Measurements from ENCODE around the gene THEM5.

THEM5 gene

DNA sequence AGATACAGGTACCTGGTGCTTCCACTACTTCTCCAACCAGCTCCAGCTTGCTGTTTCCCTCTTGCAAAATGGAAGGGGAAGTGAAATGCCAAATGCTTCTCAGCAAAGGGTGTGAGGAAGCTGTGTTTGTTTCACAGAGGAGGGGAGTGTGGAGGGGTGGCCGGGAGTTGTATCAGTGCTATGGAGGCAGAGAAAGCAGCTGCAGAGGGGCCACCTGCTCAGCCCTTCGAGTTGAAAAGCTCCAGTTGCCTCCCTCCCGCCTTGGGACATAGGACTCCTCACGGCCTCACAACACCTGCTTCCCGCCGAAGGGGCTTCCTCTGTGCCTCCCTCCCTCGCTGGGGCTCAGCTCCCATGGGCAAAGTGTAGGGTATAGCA is 36.2 kb downstream of the THEM5 start:
- no peak for DNase-seq

DNA sequence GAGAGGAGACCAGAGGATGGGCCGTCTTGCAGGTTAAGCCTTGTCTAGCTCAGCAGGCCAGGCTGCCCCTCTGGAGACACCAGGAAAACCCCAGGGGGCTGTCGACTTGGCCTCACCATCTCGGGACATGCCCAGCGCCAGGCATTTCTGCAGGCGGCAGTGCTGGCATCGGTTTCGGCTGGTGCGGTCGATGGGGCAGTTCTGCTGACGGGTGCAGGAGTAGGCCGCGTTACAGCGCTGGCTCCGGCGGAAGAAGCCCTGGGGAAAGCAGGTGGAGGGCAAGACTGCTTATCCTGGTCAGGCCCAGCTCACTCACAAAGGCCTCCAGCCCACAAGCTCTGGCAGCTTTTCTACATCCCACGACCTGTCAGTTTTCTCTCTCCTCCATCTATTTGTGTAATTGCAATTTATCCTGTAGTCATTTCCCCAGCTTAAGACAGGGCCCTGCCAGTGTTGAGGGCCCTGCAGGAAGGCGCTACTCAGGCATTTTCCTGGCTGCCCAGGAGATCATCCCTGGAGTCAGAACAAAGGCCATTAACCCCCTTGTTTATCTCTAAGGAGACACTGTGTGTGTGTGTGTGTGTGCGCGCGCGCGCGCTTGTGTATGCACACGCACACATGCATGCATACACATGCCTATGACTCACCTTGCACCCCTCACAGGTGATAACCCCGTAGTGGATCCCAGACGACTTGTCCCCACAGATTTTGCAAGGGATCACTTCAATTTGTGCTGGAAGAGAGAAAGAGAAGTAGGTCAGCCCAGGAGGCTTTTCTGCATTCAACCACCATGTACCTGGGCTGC is 36.8 kb downstream of the THEM5 start:
- DNase-seq = no peak

DNA sequence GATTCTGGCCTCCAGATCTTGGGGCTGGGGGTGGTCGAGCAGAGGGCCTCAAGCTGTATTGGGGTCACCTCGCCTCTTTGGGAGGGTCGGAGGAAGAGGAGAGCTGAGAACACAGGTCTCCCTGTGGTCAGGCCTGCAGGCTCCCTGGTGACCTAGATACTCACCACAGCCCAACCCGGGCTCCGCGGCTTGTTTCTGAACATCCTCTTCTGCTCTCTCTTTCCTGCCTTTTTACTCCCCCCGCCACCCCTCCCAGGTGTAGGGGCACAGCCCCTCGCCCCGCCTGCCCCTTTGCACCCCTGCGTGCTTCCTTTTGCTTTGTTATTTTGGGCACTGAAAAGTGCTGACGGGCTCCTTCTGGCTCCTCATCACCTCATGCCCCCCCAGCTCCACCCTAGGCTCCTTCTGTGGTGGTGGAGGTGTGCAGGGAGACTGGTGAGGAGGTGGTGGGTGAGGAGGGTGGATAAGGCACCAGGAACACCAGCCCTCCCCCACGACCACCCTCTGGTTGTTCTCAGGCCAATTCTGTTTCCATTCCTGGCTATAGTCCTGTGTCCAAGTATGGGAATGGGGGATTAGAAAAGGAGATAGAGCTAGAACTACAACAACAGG is 37.7 kb downstream of the THEM5 start:
- DNase-seq = no peak

DNA sequence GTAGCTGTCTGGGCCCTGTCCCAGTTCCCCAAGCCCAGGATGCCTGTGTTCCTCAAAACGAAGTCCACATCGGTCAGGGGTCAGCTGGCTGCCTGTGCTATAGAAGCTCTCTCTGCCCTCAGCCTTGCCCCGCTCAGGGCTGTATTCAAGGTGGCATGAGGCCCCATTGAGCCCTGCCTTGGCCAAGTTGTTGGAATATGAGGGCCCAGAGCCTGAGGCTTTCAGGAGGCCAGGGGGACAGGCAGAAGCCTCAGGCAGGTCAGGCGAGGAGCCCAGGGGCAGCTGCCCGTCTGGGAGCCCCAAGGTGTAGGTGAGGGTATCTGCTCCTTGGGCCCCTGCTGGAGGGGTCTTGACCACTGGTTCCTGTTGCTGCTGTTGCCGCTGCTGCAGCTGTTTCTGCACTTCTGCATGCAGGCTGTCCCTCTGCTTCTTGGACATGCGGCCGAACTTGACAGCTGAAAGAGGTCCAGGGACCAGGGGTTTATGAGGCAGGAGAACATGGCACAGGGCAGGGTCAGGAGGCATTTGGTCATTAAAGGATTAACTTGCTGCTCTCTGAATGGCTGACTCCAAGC is 38.5 kb downstream of the THEM5 start:
- DNase-seq = no peak

DNA sequence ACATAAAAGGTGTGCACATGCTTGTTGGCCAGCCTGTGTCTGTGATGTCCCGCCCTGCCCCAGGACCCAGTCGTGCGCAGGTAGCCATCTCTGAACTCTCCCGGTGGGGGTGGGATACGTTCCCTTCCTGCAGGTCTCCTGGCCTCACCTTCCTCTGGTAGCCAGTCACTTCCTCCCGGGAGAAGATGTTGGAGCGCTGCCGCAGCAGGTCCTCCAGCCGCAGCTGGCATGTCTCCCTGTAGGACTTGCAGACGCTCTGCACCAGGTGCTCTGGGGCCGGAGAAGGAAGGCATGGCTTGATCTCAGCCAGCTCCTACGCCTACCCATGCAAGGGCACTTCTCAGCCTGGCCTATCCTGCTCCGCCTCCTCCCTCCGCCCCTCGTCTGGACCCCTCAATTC is 39.1 kb downstream of the THEM5 start:
- no peak for DNase-seq

DNA sequence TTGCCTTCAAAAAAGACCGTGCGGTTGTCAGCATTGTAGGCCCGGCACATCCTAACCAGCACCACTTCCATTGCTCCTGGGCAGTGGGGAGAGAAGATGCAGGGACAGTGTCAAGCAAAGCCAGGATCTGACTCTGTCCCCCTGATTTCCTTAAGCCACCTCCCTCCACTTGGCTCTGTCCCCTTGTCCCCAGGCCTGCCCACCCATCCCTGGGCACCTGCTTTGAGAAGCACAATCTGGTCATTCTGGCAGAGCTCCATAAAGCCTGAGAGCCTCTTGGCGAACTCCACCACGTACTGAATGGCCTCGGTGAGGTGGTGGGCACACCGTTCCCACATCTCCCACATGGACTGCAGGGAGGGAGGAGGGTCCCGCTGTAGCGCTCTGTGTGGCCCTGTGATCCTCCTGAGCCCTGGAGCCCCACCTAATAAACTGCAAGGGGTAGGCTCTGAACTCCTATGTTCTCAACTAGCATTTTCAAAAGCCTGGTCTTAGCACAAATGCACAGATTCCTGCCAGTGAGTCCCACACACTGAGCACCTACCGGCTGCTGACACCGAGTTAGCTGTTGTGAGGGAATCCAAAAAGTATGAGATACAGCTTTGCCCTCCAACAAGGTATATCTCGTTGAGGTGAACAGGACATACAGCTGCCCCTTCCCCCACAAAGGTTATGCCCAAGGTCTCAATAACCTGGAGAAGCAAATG is 40.1 kb downstream of the THEM5 start:
- no peak for DNase-seq

DNA sequence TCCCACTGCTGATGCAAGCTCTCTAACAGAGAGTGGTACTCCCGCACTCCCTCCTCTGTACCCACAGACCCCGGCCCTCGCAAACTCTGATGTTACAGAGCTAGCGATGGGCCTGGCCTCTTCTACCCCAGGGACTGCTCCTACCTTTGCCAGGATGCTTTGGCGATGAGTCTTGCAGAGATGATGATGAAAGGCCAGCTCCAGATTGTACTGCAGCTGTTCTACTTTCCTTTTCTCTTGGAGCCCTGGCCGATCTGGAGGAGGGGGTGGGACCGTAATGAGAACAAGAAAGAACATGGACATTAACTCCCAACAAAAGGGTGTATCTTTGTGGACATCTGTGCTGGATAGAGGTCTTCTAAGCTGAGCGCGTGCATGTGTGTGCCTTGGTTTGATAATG is 42.3 kb downstream of the THEM5 start:
- DNase-seq = no peak

DNA sequence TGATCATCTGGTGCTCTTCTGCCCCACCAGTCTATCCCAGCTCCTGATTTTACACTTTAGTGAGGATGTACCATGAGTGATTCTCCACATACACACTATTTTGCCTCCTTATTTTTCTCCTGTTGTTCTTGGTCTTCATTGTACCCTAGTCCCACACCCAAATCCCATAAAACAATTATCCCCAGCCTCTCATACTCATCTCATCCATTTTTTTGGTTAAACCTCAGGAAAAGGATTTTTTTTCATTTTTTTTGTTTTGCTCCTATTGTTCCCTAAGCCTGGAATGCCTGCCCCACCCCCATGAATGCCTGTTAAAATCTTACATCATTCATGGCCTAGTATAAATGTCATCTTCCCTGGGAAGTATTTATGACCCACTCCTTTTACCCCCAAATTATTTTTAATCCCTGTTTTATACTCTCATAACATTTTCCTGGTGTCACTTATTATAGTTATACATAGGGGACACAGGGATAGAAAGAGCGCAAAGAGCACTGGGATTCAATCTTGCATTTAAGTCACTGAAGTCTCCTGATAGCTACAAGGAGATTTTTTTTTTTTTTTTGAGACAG is 43.4 kb downstream of the THEM5 start:
- no peak for DNase-seq

DNA sequence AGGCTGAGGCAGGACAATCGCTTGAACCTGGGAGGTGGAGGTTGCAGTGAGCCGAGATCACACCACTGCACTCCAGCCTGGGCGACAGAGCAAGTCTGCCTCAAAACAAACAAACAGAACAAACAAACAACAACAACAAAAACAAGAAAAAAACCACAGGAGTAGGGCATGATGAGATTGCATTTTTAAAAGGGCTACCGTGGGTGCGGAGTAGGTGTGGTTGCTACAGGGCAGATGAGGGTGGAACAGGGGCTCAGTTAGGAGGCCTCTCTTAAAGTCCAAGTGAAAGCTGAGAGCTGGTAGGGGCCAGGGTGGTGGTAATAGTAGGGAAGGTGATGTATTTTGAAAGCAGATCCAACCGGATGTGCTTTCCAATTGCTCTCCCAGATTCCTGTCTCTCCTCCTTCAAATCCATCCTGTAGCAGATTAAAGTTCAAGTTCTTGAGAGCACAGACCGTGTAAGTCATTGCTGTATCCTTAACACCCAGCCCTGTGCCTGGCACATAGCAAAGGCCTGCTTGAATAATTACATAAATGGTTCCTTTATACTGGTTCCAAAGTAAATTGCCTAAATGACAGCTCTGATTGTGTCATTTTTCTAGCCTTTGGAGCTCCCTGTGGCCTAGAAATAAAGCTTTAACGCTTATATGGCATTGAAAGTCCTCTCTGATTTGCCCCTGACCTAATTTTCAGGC is 44.1 kb downstream of the THEM5 start:
- no peak for DNase-seq

DNA sequence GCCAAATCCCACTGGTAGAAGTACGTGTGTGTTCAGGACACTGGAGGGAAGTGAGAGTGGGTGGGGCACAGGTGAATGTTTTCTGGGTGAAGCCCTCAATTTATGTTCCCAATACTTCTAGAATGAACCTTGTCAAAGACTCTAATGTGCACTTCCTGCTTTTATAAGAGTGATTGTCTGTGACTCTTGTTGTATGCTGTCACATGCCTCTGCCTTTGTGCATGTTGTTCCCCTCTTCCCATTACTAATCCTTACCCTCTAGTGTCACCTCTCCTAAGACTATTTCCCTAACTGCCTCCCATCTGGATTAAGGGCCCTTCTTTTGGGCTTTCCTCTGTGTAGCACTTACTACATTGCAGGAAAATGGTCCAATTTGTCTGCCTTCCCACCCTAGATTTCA is 45.7 kb downstream of the THEM5 start:
- DNase-seq = no peak

DNA sequence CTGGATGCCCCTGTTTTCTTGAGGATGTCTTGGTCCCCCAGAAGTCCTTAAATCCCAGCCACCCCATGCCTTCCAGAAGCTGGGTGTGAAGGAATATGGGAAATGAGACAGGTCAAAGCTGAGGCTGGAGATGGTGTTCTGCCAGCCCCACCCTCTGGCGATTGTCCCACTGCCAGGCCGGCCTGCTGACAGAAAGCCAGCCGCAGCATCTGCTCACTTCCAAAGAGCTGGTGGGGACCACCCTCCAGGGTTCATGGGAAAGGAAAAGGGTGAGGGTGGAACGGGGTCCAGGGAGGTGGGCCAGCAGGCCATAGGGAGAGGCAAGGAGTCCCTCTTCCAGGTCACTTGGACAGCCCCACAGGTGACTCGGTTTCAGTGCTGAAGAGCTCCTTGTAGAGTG is 46.4 kb downstream of the THEM5 start:
- no peak for DNase-seq

DNA sequence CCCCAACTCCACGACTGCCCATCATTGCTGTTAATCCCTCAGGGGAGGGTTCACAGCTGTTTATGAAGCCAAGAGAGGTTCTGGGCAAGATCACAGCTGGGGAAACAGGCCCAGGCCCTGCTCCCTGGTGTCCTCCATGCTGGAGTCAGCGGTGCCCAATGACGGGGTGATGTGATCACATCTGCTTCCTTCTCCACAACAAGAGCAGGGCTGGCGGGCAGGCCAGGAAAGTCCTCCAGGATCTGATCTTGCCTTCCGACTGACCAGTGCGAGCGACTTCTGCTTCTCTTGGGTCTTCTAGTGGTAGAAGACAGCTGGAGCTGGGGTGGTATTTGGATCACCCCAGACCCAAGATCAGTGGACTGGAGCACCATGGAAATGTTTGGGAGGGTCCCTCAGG is 47.3 kb downstream of the THEM5 start:
- no peak for DNase-seq

DNA sequence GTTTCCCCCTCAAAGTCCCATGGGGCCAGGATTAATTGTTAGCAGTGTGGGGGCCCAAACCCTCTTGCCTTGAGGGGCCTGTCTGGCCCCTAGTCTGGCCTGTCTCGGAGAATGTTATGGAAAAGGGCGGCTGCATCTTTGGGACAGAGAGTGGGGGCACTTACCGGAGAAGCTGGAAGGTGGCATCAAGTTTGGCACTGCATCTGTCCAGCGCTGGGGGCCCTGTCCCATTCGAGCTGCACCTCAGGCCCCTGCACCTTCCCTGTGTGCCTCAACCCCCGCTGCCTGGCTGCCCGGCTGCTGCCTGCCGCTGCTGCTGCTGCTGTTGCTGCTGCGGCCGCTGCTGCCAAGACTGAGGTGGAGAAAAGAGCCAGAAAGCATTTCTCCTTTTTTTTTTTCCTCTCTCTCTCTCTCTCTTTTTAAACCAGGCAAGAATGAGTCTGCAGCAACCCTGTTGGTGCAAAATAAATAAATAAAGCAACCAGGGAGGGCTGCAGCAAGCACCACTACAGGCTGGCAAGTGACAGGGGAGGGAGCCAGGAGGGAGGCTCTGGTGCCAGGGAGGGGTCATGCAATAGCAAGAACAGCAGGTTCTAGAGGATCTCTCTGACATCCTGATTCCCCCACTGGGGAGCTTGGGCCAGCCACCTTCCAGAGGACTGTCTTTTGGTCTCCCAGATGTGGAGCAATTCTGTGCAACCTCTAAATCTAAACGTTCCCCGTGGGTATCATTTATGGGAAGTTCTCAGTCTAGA is 48.3 kb downstream of the THEM5 start, which contains the start of gene LINGO4:
Gene LINGO4 (minus strand): TSS at position 354 of the 755 bp plus-strand sequence. CDS start 2,715 bp downstream, outside the sequence.
- no peak for DNase-seq

DNA sequence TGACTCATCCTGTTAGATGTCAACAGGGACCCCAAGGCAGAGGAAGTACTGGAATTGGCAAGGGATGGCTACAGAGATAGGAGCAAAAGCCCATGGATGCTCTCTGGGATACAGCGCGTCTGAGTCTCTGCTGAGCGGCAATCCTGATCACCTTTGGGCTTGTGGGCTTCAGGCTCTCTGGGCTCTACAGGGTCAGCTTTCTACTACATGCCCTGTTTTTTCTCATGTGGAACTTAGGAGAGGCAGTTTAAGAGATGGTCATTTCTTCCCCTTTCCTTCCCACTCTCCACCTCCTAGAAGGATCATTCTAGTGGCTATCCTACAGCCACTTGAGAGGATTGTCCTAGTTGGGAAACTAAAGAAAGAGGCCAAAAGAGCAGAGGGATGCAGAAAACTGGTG is 49.6 kb downstream of the THEM5 start:
- DNase-seq = no peak

DNA sequence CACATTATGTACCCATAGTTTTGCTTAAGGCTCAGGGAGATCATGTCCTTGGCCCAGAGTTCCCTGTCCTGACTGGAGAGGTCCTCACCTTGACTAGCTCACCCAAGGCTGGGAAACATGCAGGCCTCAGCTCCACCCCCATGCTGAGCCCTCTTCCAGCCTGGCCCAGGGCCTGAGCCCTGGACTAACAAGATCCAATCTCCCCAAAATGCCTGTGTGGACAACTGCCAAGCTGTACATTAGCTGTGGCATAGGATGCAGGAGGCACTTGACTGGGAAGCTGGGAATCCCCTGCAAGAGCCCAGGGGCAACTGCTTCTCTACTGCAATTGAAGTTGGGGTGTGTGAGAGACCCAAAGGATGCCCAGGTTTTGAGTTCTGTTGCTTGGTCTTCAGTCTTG is 50.3 kb downstream of the THEM5 start:
- DNase-seq = no peak

DNA sequence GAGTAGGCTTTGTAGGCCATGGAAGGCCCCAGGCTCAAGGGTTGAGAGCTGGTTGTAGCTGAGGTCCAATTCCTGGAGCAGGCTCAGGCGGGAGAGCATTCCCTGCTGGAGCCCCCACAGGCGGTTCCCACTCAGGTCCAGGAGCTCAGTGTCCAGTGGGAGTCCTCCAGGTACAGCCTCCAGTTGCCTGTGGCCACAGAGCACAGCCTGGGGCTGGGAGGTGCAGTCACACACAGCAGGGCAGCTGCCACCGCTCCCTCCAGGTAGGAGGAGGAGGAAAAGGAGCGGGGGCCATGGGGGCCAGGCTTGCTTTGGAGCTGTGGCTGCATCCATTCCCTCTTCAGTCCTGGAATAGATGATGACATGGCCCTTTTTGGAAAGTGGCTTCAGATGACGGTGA is 51.1 kb downstream of the THEM5 start:
- no peak for DNase-seq

DNA sequence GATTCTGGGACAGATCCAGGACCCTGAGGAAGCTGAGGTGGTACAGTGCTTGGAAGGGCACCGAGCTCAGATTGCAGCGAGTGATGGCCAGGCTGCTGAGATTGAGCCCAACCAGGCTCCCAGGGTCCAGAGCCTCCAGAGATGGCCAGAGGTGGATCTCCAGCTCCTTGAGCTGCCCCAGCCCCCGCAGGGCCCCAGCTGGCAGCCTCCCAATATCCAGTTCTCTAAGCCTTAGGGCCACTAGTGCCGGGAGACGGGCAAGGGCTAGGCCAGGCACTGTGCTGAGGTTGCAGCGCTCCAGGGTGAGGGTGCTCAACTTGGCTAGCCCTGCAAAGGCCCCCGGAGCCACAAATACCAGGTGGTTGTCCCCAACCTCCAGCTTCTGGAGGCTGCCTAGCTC is 51.7 kb downstream of the THEM5 start:
- no peak for DNase-seq

DNA sequence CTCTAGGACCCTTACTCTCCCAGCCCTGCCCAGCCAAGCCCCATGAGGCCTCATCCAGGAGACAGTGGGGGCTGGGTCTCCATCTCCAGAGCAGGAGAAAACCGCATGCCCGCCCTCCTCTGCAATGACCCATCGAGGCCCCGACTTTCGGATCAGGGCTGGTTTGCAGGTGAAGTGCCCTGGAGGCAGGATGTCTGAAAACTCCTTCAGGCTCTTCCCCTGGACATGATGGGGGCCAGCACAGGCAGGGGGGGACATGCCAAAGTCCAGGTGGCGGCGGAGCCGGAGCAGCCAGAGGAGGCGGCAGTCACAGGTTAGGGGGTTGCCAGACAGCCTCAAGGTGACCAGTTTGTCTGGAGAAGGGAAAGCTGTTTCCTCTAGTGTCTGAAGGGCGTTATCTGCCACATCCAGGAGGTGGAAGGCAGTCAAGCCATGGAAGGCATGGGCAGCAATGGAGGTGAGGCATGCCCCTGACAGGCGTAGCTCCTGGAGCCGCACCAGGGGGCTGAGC is 52.1 kb downstream of the THEM5 start:
- DNase-seq = no peak

DNA sequence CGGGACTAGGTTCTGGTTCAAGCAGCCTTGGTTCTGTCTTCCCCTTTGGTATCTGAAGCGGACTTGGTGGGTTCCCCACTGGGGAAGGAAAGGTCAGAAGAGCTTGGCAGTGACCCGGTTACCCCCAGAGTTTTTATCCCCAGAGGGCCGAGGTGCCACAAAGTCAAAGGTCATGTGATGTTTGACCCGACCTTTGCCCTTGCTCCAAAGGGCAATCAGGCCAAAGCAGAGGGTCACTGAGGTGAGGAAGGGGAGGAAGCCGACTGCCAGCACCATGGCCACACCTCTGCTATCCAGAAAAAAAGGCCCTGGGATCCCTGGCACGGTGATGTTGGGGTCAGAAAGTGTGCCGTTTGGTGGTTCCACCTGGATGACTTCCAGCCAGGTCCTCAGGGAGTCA is 52.7 kb downstream of the THEM5 start:
- DNase-seq = no peak

DNA sequence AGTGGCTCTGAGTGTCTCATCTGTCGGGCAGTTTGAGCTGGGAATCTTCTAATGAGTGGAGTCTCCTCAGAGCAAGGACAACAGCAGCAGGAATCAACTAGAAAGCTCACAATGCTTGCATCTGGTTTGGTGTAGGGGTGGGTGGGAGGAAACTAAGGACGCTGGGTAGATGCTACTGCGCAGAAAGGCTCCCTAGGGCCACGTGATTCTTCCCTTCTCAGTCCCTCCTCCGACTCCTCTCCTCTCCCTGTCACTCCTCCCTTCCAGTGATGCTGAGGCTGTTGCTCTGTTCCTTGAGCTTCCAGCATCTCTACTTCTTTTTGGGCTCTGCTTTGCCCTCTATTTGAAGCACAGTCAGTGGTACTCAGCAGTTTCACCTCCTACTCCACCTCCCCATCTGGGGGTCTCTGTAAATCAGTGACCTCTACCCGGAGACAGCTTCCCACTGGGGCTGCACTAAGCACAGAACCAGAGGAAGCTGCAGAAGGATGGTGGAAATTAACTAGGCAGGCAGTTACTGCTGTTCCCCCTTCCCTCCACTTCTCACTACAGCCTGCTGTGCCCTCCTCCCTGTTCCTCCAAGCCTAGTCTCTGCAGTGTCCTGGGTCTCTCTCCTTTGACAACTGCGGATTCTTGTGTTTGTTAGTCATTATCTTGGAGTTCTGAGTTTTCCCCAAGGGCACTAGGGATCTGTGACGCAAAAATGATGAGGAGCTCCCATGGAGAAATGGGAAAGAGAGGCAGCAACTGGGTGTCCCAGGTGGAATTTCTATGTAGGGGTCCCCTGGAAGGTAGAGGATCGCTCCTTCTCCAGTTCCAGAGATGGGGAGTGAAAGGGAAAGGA is 54.1 kb downstream of the THEM5 start:
- DNase-seq = no peak

DNA sequence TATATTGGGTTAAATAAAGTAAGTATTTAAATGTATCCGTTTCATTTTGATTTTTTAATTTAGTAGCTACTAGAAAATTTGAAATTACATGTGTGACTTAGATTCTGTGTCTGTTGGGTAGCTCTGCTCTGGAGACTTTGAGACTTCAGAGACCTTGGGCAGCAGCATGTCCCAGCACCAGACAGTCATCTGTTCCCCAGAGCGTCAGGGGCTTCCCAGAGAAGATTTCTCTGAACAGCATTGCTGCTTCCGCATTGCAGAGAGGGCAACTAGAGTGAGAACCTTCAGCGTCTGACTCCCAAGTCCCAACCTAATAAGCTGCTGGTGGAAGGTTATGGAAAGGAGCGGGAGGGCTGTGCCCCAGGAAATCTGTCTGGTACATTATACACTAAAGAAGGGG is 54.9 kb downstream of the THEM5 start:
- DNase-seq = no peak
